Activated CD8-positive, alpha-beta memory T cell treated with anti-CD3 and anti-CD28 coated beads for 36 hours (primary cell): ENCODE results near the gene LRRK1. TPM values are rescaled to one million over a fixed set of nuclear protein-coding genes. Genes with fewer than 3 reads are reported as not detected.

ENCODE experiments used
- CTCF ChIA-PET: fragments of 350-600 bp; sonication (Branson Sonifier 250); formaldehyde crosslinking; loops from one replicate; lab custom pipeline; 2021; ENCODE audit warnings: antibody characterized with exemption; lab: Charles Lee
- POLR2A ChIA-PET: fragments of 350-600 bp; sonication (Branson Sonifier 250); formaldehyde crosslinking; loops from one replicate; lab custom pipeline; 2021; ENCODE audit warnings: antibody characterized with exemption; lab: Charles Lee
- total RNA-seq, 2 experiments: library from RNA; stranded (reverse); gene quantifications; one replicate each; pipeline ENCODE4 v1.2.3, GENCODE V29; 2021

Gene LRRK1
- total RNA-seq, 2 experiments from 2014 or later = 0.44 to 0.57 TPM

- ChIA-PET CTCF (interaction anchor here (2.7 kb wide), 1 partner anchor 15 kb away, joined by 16 read pairs; no protein-coding TSS in a partner anchor), POLR2A (no interaction called here)
Measured at GRCh38 chr15:101022876-101023275, 103.7 kb downstream of the LRRK1 start.

- ChIA-PET CTCF (interaction anchor here (2.7 kb wide), 1 partner anchor 16 kb away, joined by 16 read pairs; no protein-coding TSS in a partner anchor), POLR2A (no interaction called here)
Measured at GRCh38 chr15:101023501-101024072, 104.4 kb downstream of the LRRK1 start.

- ChIA-PET POLR2A (no interaction called here), CTCF (interaction anchor here (2.7 kb wide), 1 partner anchor 16 kb away, joined by 16 read pairs; no protein-coding TSS in a partner anchor)
Measured at GRCh38 chr15:101024073-101024695, 105.0 kb downstream of the LRRK1 start.

GRCh38 chr15:101024706-101025500, 105.7 kb downstream of the LRRK1 start:
- CTCF ChIA-PET = interaction anchor here (2.7 kb wide), 1 partner anchor 17 kb away, joined by 16 read pairs; no protein-coding TSS in a partner anchor
- POLR2A ChIA-PET = no interaction called here

GRCh38 chr15:101025501-101025885, 106.3 kb downstream of the LRRK1 start:
- ChIA-PET POLR2A (no interaction called here), CTCF (no interaction called here)

GRCh38 chr15:101025896-101026631, 106.9 kb downstream of the LRRK1 start:
- ChIA-PET POLR2A (no interaction called here), CTCF (no interaction called here)

GRCh38 chr15:101026656-101027272, 107.6 kb downstream of the LRRK1 start:
- POLR2A ChIA-PET = no interaction called here
- CTCF ChIA-PET = no interaction called here

- ChIA-PET POLR2A (no interaction called here), CTCF (no interaction called here)
Measured at GRCh38 chr15:101027273-101027901, 108.2 kb downstream of the LRRK1 start.

GRCh38 chr15:101027920-101028319, 108.8 kb downstream of the LRRK1 start:
- ChIA-PET CTCF (no interaction called here), POLR2A (no interaction called here)

- ChIA-PET POLR2A (no interaction called here), CTCF (no interaction called here)
Measured at GRCh38 chr15:101028321-101028720, 109.2 kb downstream of the LRRK1 start.

GRCh38 chr15:101028772-101029438, 109.7 kb downstream of the LRRK1 start:
- ChIA-PET POLR2A (no interaction called here), CTCF (no interaction called here)

- CTCF ChIA-PET = interaction anchor here (0.9 kb wide), 1 partner anchor 191 kb away, joined by 3 read pairs; no protein-coding TSS in a partner anchor
- POLR2A ChIA-PET = no interaction called here
Measured at GRCh38 chr15:101029971-101030661, 111.0 kb downstream of the LRRK1 start.

- POLR2A ChIA-PET = no interaction called here
- CTCF ChIA-PET = no interaction called here
Measured at GRCh38 chr15:101031213-101031612, 112.1 kb downstream of the LRRK1 start.

- ChIA-PET CTCF (no interaction called here), POLR2A (no interaction called here)
Measured at GRCh38 chr15:101033801-101034200, 114.6 kb downstream of the LRRK1 start.

- CTCF ChIA-PET = no interaction called here
- POLR2A ChIA-PET = no interaction called here
Measured at GRCh38 chr15:101035611-101036010, 116.5 kb downstream of the LRRK1 start.

- ChIA-PET POLR2A (no interaction called here), CTCF (no interaction called here)
Measured at GRCh38 chr15:101036189-101036588, 117.0 kb downstream of the LRRK1 start.

- POLR2A ChIA-PET = no interaction called here
- CTCF ChIA-PET = no interaction called here
Measured at GRCh38 chr15:101037090-101037830, 118.1 kb downstream of the LRRK1 start.
